ENCODE data around the gene AP1G2. TPM values are rescaled to one million over a fixed set of nuclear protein-coding genes. Genes with fewer than 3 reads are reported as not detected.

The AP1G2 gene
- total RNA-seq, 3 donors from 2014 or later = 30.9 to 172 (median 149) TPM

GRCh38 chr14:23518709-23519108 is 48.9 kb downstream of the AP1G2 start:
- no peak for TF ChIP-seq CTCF (IDR thresholded peaks at IDR 0.05)
- Histone ChIP-seq H3K4me1 (no peaks in the 10 kb centered on the region), H3K9me3 (no peaks in the 10 kb centered on the region), H3K27me3 (no peaks in the 10 kb centered on the region), H3K27ac (no peak overlapping the region), H3K36me3 (no peaks in the 10 kb centered on the region), H3K4me3 (no peak overlapping the region)
- no peak for DNase-seq (ENCODE audit: low spot score in 2 of 2)
- intact Hi-C loops (cut with DNase I; ENCODE audit: low total_unique reads) = no loop called here

GRCh38 chr14:23517650-23518326 is 49.8 kb downstream of the AP1G2 start:
- no peak overlapping the region for H3K27ac ChIP-seq
- no peak for DNase-seq (ENCODE audit: low spot score in 2 of 2)
- H3K36me3 ChIP-seq = no peaks in the 10 kb centered on the region
- H3K4me1 ChIP-seq = no peaks in the 10 kb centered on the region
- H3K4me3 ChIP-seq = no peak overlapping the region
- H3K9me3 ChIP-seq = no peaks in the 10 kb centered on the region
- no peaks in the 10 kb centered on the region for H3K27me3 ChIP-seq
- intact Hi-C loops (cut with DNase I; ENCODE audit: low total_unique reads) = no loop called here
- TF ChIP-seq POLR2AphosphoS5 (IDR thresholded peaks at IDR 0.05) = no peak

GRCh38 chr14:23514644-23514957 is 53.0 kb downstream of the AP1G2 start:
- no peak for TF ChIP-seq CTCF (IDR thresholded peaks at IDR 0.05)
- TF ChIP-seq POLR2AphosphoS5 (IDR thresholded peaks at IDR 0.05) = no peak
- TF ChIP-seq POLR2A (IDR thresholded peaks at IDR 0.05) = no peak

GRCh38 chr14:23513818-23514643 is 53.6 kb downstream of the AP1G2 start:
- no peaks in the 10 kb centered on the region for H3K27me3 ChIP-seq
- intact Hi-C loops (cut with DNase I; ENCODE audit: low total_unique reads) = no loop called here
- H3K4me1 ChIP-seq = no peaks in the 10 kb centered on the region
- no peaks in the 10 kb centered on the region for H3K36me3 ChIP-seq
- no peaks in the 10 kb centered on the region for H3K9me3 ChIP-seq
- DNase-seq (ENCODE audit: low spot score in 2 of 2) = peak in 1 of 2 donors; percentile 84
- TF ChIP-seq CTCF (IDR thresholded peaks at IDR 0.05) = no peak
- no peak for TF ChIP-seq POLR2A (IDR thresholded peaks at IDR 0.05)
- TF ChIP-seq POLR2AphosphoS5 (IDR thresholded peaks at IDR 0.05) = no peak
- H3K27ac ChIP-seq = peak overlapping the region in 1 of 2 donors; percentile 48
- peak overlapping the region in 2 of 3 donors; percentile 15 to 20 for H3K4me3 ChIP-seq

More at GRCh38 chr14:23514644-23514957, 53.0 kb downstream of the AP1G2 start:
- Histone ChIP-seq H3K36me3 (no peaks in the 10 kb centered on the region), H3K27me3 (no peaks in the 10 kb centered on the region), H3K4me3 (no peak overlapping the region), H3K9me3 (no peaks in the 10 kb centered on the region), H3K4me1 (no peaks in the 10 kb centered on the region), H3K27ac (no peak overlapping the region)
- intact Hi-C loops (cut with DNase I; ENCODE audit: low total_unique reads) = no loop called here
- DNase-seq (ENCODE audit: low spot score in 2 of 2) = peak in 1 of 2 donors; percentile 66

- TF ChIP-seq CTCF (IDR thresholded peaks at IDR 0.05) (no peak), POLR2AphosphoS5 (IDR thresholded peaks at IDR 0.05) (no peak), POLR2A (IDR thresholded peaks at IDR 0.05) (no peak)
- no peaks in the 10 kb centered on the region for H3K4me1 ChIP-seq
- no peaks in the 10 kb centered on the region for H3K9me3 ChIP-seq
- DNase-seq (ENCODE audit: low spot score in 2 of 2) = peak in 1 of 2 donors; percentile 19
- H3K4me3 ChIP-seq = peak overlapping the region in 2 of 3 donors; percentile 15 to 20
- intact Hi-C loops (cut with DNase I; ENCODE audit: low total_unique reads) = no loop called here
- peak overlapping the region in 1 of 2 donors; percentile 48 for H3K27ac ChIP-seq
- no peaks in the 10 kb centered on the region for H3K27me3 ChIP-seq
- no peaks in the 10 kb centered on the region for H3K36me3 ChIP-seq
These were observed 54.4 kb downstream of the AP1G2 start for GRCh38 chr14:23513005-23513817.
